Neuronal stem cell (in vitro differentiated cells): ENCODE measurements around the gene TFE3.

Source experiments
- DNase-seq: peaks from one replicate; pipeline ENCODE4 v3.0.0-alpha.2; 2013; ENCODE audit warnings: low spot score
- H2AFZ ChIP-seq: one replicate; pipeline ENCODE4 v1.6.1; 2013; ENCODE audit warnings: mild to moderate bottlenecking, low read length, inconsistent platforms
- H2AK5ac ChIP-seq: 2 replicates; pipeline ENCODE4 v1.6.1; 2013; ENCODE audit warnings: low read depth, mild to moderate bottlenecking, inconsistent platforms, low read length, moderate library complexity, mixed read lengths
- H2BK120ac ChIP-seq: 2 replicates; pipeline ENCODE4 v1.6.1; 2013; ENCODE audit warnings: low read depth, mild to moderate bottlenecking, inconsistent platforms, low read length, moderate library complexity, mixed read lengths
- H2BK12ac ChIP-seq: one replicate; pipeline ENCODE4 v1.6.1; 2013; ENCODE audit warnings: low read length, inconsistent platforms
- H2BK15ac ChIP-seq: 2 replicates; pipeline ENCODE4 v1.6.1; 2013; ENCODE audit warnings: mild to moderate bottlenecking, low read length, inconsistent platforms, mixed read lengths
- H2BK5ac ChIP-seq: one replicate; pipeline ENCODE4 v1.6.1; 2013; ENCODE audit warnings: inconsistent platforms, mild to moderate bottlenecking, low read length, moderate library complexity
- H3K14ac ChIP-seq: one replicate; pipeline ENCODE4 v1.6.1; 2013; ENCODE audit warnings: low read length, inconsistent platforms
- H3K18ac ChIP-seq: 2 replicates; pipeline ENCODE4 v1.6.1; 2013; ENCODE audit warnings: low read length, inconsistent platforms
- H3K23ac ChIP-seq: 2 replicates; pipeline ENCODE4 v1.6.1; 2013; ENCODE audit warnings: low read depth, mild to moderate bottlenecking, mixed read lengths, low read length, inconsistent platforms; ENCODE audit not compliant: poor library complexity
- H3K27ac ChIP-seq: replicated peaks from 3 replicates; pipeline ENCODE4 v1.5.1; 2013; ENCODE audit warnings: low read length, inconsistent platforms
- H3K27me3 ChIP-seq, 3 experiments: 2 replicates each; pipeline ENCODE4 v1.6.1; 2013; ENCODE audit warnings: low read length in 3 of 3, mild to moderate bottlenecking in 2 of 3, inconsistent platforms in 1 of 3, low read depth in 1 of 3, mixed read lengths in 1 of 3, moderate library complexity in 1 of 3; ENCODE audit not compliant: control insufficient read depth in 3 of 3, insufficient read depth in 3 of 3
- H3K36me3 ChIP-seq, 2 donors: replicated peaks in 1 of 2; 2 replicates each; pipeline ENCODE4 v1.6.1; 2013; ENCODE audit warnings: low read length in 2 of 2; ENCODE audit not compliant: control insufficient read depth in 2 of 2, insufficient read depth in 2 of 2
- H3K4ac ChIP-seq: 2 replicates; pipeline ENCODE4 v1.6.1; 2013; ENCODE audit warnings: inconsistent platforms, mild to moderate bottlenecking, low read length, moderate library complexity
- H3K4me1 ChIP-seq, 2 donors: 1 replicate in 1 of 2; 2 replicates in 1 of 2; pipeline ENCODE4 v1.6.1; 2013; ENCODE audit warnings: low read length in 2 of 2, low read depth in 1 of 2; ENCODE audit not compliant: control insufficient read depth in 2 of 2, insufficient read depth in 1 of 2
- H3K4me2 ChIP-seq: one replicate; pipeline ENCODE4 v1.6.1; 2013; ENCODE audit warnings: mild to moderate bottlenecking, low read length, inconsistent platforms; ENCODE audit not compliant: insufficient read depth, poor library complexity, severe bottlenecking
- H3K4me3 ChIP-seq, 2 donors: 2 replicates each; pipeline ENCODE4 v1.5.1; 2013; ENCODE audit warnings: low read length in 2 of 2, mild to moderate bottlenecking in 2 of 2, inconsistent platforms in 1 of 2, moderate library complexity in 1 of 2
- H3K79me1 ChIP-seq: one replicate; pipeline ENCODE4 v1.6.1; 2013; ENCODE audit warnings: low read depth, mild to moderate bottlenecking, inconsistent platforms, low read length, moderate library complexity
- H3K9ac ChIP-seq: one replicate; pipeline ENCODE4 v1.6.1; 2013; ENCODE audit warnings: mild to moderate bottlenecking, low read depth, low read length, inconsistent platforms; ENCODE audit not compliant: poor library complexity
- H3K9me3 ChIP-seq, 2 donors: replicated peaks in 1 of 2; 2 replicates each; pipeline versions ENCODE3 to v1.6.1; 2013; ENCODE audit warnings: low read length in 2 of 2, mild to moderate bottlenecking in 2 of 2, inconsistent platforms in 1 of 2, low read depth in 1 of 2, mixed read lengths in 1 of 2, moderate library complexity in 1 of 2; ENCODE audit not compliant: control insufficient read depth in 2 of 2, insufficient read depth in 1 of 2
- H4K8ac ChIP-seq: one replicate; pipeline ENCODE4 v1.6.1; 2013; ENCODE audit warnings: low read depth, mild to moderate bottlenecking, inconsistent platforms, low read length, moderate library complexity
- H4K91ac ChIP-seq: one replicate; pipeline ENCODE4 v1.6.1; 2013; ENCODE audit warnings: low read length, low read depth, mild to moderate bottlenecking, inconsistent platforms; ENCODE audit not compliant: poor library complexity
- WGBS, 2 donors: extraction: QIAGEN DNeasy Blood & Tissue Kit; methylation state at CpG; one replicate each; pipeline ENCODE4 v1.1.7; 2013; ENCODE audit warnings: missing lambda C conversion rate in 2 of 2, mixed read lengths in 1 of 2; ENCODE audit not compliant: insufficient read length in 2 of 2, insufficient replicate concordance in 1 of 2; ENCODE audit errors: extremely low coverage in 2 of 2; 5-methylcytosine and 5-hydroxymethylcytosine counted together

The TFE3 gene

DNA sequence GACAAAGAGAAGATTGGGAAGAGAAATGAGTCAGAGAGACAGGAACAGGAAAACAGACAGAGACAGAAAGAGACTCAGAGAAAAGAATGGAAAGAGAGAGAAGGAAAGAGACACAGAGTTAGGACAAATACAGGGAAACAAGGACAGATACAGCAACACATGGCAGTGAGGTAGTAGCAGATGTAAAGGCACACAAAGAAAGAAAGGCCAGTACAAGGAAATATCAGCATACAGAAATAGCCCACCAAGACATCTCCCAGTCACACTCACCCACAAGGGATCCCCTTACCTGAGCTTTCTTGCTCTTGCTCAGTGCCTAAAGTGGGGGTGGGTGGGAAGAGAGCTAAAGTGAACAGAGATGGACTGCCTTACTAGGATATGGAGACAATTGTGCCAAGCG lies 45.3 kb downstream of the TFE3 start:
- Histone ChIP-seq H3K27me3 (no peaks in the 10 kb centered on the region), H3K9me3 (no peaks in the 10 kb centered on the region), H3K27ac (no peak overlapping the region), H3K4me1 (no peaks in the 10 kb centered on the region), H2BK120ac (no peak overlapping the region), H3K14ac (no peak overlapping the region), H3K79me1 (peaks cover 4% of the 10 kb centered on the region), H2AK5ac (no peak overlapping the region), H2AFZ (no peak overlapping the region), H2BK15ac (no peak overlapping the region), H4K91ac (no peak overlapping the region), H3K9ac (no peak overlapping the region), H2BK12ac (no peak overlapping the region), H3K23ac (no peak overlapping the region), H3K4me2 (no peak overlapping the region), H3K18ac (no peak overlapping the region), H4K8ac (no peak overlapping the region), H3K4ac (no peak overlapping the region), H3K4me3 (no peak overlapping the region), H3K36me3 (peaks cover 22 to 55% of the 10 kb centered on the region in 2 donors), H2BK5ac (no peak overlapping the region)
- WGBS, 2 donors = no CpG with 5 or more reads among the region's 1 CpG
- DNase-seq = no peak

GRCh38 chrX:48997455-48997854 lies 45.7 kb downstream of the TFE3 start:
- Histone ChIP-seq H2BK12ac (no peak overlapping the region), H3K18ac (no peak overlapping the region), H3K79me1 (peaks cover 4% of the 10 kb centered on the region), H4K8ac (no peak overlapping the region), H2BK15ac (no peak overlapping the region), H3K4ac (no peak overlapping the region), H3K4me1 (no peaks in the 10 kb centered on the region), H2AFZ (no peak overlapping the region), H3K4me3 (no peak overlapping the region), H2BK5ac (no peak overlapping the region), H4K91ac (no peak overlapping the region), H3K4me2 (no peak overlapping the region), H3K36me3 (peaks cover 22 to 57% of the 10 kb centered on the region in 2 donors), H3K27ac (no peak overlapping the region), H3K27me3 (no peaks in the 10 kb centered on the region), H3K9me3 (no peaks in the 10 kb centered on the region), H3K23ac (no peak overlapping the region), H3K9ac (no peak overlapping the region), H2BK120ac (no peak overlapping the region), H3K14ac (no peak overlapping the region), H2AK5ac (no peak overlapping the region)
- WGBS, 2 donors = 94 to 100% methylated on average over 1 to 2 of the region's 3 CpGs
- no peak for DNase-seq

DNA sequence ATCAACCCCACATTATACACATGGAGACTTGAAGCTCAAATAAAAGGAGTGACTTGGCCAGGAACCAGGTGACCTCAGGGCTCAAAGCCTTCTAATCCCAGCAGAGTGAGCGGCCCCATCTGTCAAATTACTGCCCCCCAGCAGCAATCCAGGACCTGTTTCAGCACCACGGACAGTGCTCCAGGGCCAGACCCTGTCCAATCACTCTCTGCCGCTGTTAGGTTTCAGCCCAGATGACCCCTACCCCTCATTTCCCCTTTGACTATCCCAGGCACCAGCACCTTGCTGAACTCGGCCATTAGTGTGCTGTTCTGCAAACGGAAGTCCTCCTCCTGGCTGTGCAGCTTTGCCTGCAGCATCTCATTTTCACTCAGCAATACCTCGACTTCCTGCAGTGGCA lies 46.2 kb downstream of the TFE3 start:
- peaks cover 4% of the 10 kb centered on the region for H3K79me1 ChIP-seq
- no peak overlapping the region for H2AFZ ChIP-seq
- no peak overlapping the region for H4K8ac ChIP-seq
- DNase-seq = no peak
- no peaks in the 10 kb centered on the region for H3K27me3 ChIP-seq
- H3K9ac ChIP-seq = no peak overlapping the region
- H3K14ac ChIP-seq = no peak overlapping the region
- H3K18ac ChIP-seq = no peak overlapping the region
- H3K36me3 ChIP-seq = peaks cover 22 to 60% of the 10 kb centered on the region in 2 donors
- H4K91ac ChIP-seq = no peak overlapping the region
- no peak overlapping the region for H2BK120ac ChIP-seq
- no peak overlapping the region for H2AK5ac ChIP-seq
- no peaks in the 10 kb centered on the region for H3K4me1 ChIP-seq
- no peak overlapping the region for H2BK12ac ChIP-seq
- H3K27ac ChIP-seq = no peak overlapping the region
- H3K4me3 ChIP-seq = no peak overlapping the region
- WGBS, 2 donors = no CpG with 5 or more reads among the region's 6 CpGs
- H3K9me3 ChIP-seq = no peaks in the 10 kb centered on the region
- H2BK5ac ChIP-seq = no peak overlapping the region
- no peak overlapping the region for H3K23ac ChIP-seq
- H3K4ac ChIP-seq = no peak overlapping the region
- H2BK15ac ChIP-seq = no peak overlapping the region
- H3K4me2 ChIP-seq = no peak overlapping the region

- H3K9ac ChIP-seq = no peak overlapping the region
- no peaks in the 10 kb centered on the region for H3K27me3 ChIP-seq
- no peak overlapping the region for H2BK15ac ChIP-seq
- no peak overlapping the region for H3K18ac ChIP-seq
- no peak overlapping the region for H4K8ac ChIP-seq
- H2BK12ac ChIP-seq = no peak overlapping the region
- no peak overlapping the region for H3K23ac ChIP-seq
- H3K36me3 ChIP-seq = peaks cover 20 to 72% of the 10 kb centered on the region in 2 donors
- no peak overlapping the region for H2AK5ac ChIP-seq
- H2BK5ac ChIP-seq = no peak overlapping the region
- H3K14ac ChIP-seq = no peak overlapping the region
- H3K4me2 ChIP-seq = no peak overlapping the region
- H2BK120ac ChIP-seq = no peak overlapping the region
- no peaks in the 10 kb centered on the region for H3K79me1 ChIP-seq
- H3K4me3 ChIP-seq = no peak overlapping the region
- DNase-seq = no peak
- no peak overlapping the region for H3K4ac ChIP-seq
- no peak overlapping the region for H4K91ac ChIP-seq
- H3K27ac ChIP-seq = no peak overlapping the region
- no peaks in the 10 kb centered on the region for H3K9me3 ChIP-seq
- no peak overlapping the region for H2AFZ ChIP-seq
- H3K4me1 ChIP-seq = no peaks in the 10 kb centered on the region
Observed at GRCh38 chrX:48992341-48992740, 50.8 kb downstream of the TFE3 start.
